SKM-1 (cell line): ENCODE results near the gene DAND5.
"Not testable (repeated sequence)": the region's sequence is repeated elsewhere in the genome, so short reads cannot be mapped to it uniquely, and the experiment has no call there.

Experiments
- DNase-seq: peaks from one replicate; lab custom pipeline; 2025; ENCODE audit not compliant: unreplicated experiment; lab: John Stamatoyannopoulos, UW

The DAND5 gene

GRCh38 chr19:12965017-12965811 is 4.2 kb upstream of the DAND5 start:
- DNase-seq = peak; percentile 53

- no peak for DNase-seq
These were observed 3.6 kb upstream of the DAND5 start for GRCh38 chr19:12965812-12966135.

GRCh38 chr19:12967907-12968306 is 1.5 kb upstream of the DAND5 start:
- no peak for DNase-seq

GRCh38 chr19:12970070-12970820 is 869 bp downstream of the DAND5 start:
- no peak for DNase-seq

GRCh38 chr19:12973236-12973635 is 3.9 kb downstream of the DAND5 start:
- DNase-seq = no peak

GRCh38 chr19:12974301-12975220 is 5.2 kb downstream of the DAND5 start:
- DNase-seq = no peak

GRCh38 chr19:12975221-12975741 is 5.9 kb downstream of the DAND5 start:
- no peak for DNase-seq

- DNase-seq = not testable (repeated sequence)
These were observed 6.7 kb downstream of the DAND5 start for GRCh38 chr19:12976109-12976508.

GRCh38 chr19:12979974-12980373 is 10.6 kb downstream of the DAND5 start:
- DNase-seq = no peak

- DNase-seq = no peak
These were observed 13.3 kb downstream of the DAND5 start for GRCh38 chr19:12982648-12983047.

- no peak for DNase-seq
These were observed 13.7 kb downstream of the DAND5 start for GRCh38 chr19:12983091-12983490.

- peak; percentile 19 for DNase-seq
These were observed 14.3 kb downstream of the DAND5 start for GRCh38 chr19:12983542-12984142.

- DNase-seq = no peak
These were observed 14.8 kb downstream of the DAND5 start for GRCh38 chr19:12984143-12984627.

- no peak for DNase-seq
These were observed 15.3 kb downstream of the DAND5 start for GRCh38 chr19:12984683-12985048.

- no peak for DNase-seq
These were observed 15.8 kb downstream of the DAND5 start for GRCh38 chr19:12985049-12985776.

GRCh38 chr19:12986726-12987125 is 17.4 kb downstream of the DAND5 start:
- no peak for DNase-seq

GRCh38 chr19:12987190-12987589 is 17.8 kb downstream of the DAND5 start:
- no peak for DNase-seq

GRCh38 chr19:12987781-12988180 is 18.4 kb downstream of the DAND5 start:
- DNase-seq = no peak

- no peak for DNase-seq
These were observed 21.1 kb downstream of the DAND5 start for GRCh38 chr19:12990431-12990830.

GRCh38 chr19:12990853-12991252 is 21.5 kb downstream of the DAND5 start:
- DNase-seq = no peak
